H1 (cell line): ENCODE measurements around the gene VIM. TPM values are rescaled to one million over a fixed set of nuclear protein-coding genes. Genes with fewer than 3 reads are reported as not detected.

Experiments
- CTCF ChIA-PET: fragments of 300-600 bp; sonication (Branson Sonifier 250); formaldehyde crosslinking; loops from one replicate; lab custom pipeline; 2021; ENCODE audit not compliant: partially characterized antibody; lab: Charles Lee
- POLR2A ChIA-PET: fragments of 300-600 bp; sonication (Branson Sonifier 250); formaldehyde crosslinking; loops from one replicate; lab custom pipeline; 2021; ENCODE audit warnings: inconsistent platforms; ENCODE audit not compliant: partially characterized antibody; lab: Charles Lee
- DNase-seq, 2 experiments: peaks; one replicate each; pipeline versions ENCODE4 v3.0.0 to v3.0.0-alpha.2; 2010 to 2022; ENCODE audit warnings: low spot score in 2 of 2, low read depth in 1 of 2, mixed read lengths in 1 of 2
- FAIRE-seq: peaks from 2 replicates; lab custom pipeline; 2011; peaks lifted over from hg19 to GRCh38; lab: Jason Lieb, UNC
- H2AFZ ChIP-seq: 2 replicates; pipeline ENCODE4 v1.8.1; 2012; ENCODE audit warnings: low read length, inconsistent platforms
- H2AK5ac ChIP-seq: 2 replicates; pipeline ENCODE4 v1.6.1; 2013; ENCODE audit warnings: low read depth, low read length
- H2BK120ac ChIP-seq: replicated peaks from 2 replicates; pipeline ENCODE3; 2013; ENCODE audit warnings: low read depth, low read length, inconsistent platforms
- H2BK12ac ChIP-seq: 2 replicates; pipeline ENCODE4 v1.6.1; 2013; ENCODE audit warnings: low read depth, low read length
- H2BK15ac ChIP-seq: 2 replicates; pipeline ENCODE4 v1.6.1; 2013; ENCODE audit warnings: low read length
- H2BK20ac ChIP-seq: 2 replicates; pipeline ENCODE4 v1.6.1; 2013; ENCODE audit warnings: low read length
- H2BK5ac ChIP-seq: 2 replicates; pipeline ENCODE4 v1.6.1; 2013; ENCODE audit warnings: low read depth, low read length
- H3K14ac ChIP-seq: 2 replicates; pipeline ENCODE4 v1.6.1; 2013; ENCODE audit warnings: inconsistent platforms; ENCODE audit not compliant: insufficient read length
- H3K18ac ChIP-seq: 2 replicates; pipeline ENCODE4 v1.6.1; 2013; ENCODE audit warnings: low read length; ENCODE audit errors: extremely low read depth
- H3K23ac ChIP-seq: 2 replicates; pipeline ENCODE4 v1.6.1; 2013; ENCODE audit warnings: inconsistent platforms; ENCODE audit not compliant: insufficient read length
- H3K23me2 ChIP-seq: 2 replicates; pipeline ENCODE4 v1.6.1; 2013; ENCODE audit warnings: low read depth, low read length
- H3K27ac ChIP-seq: 2 replicates; pipeline ENCODE4 v1.6.1; 2011; ENCODE audit warnings: low read depth, low read length, inconsistent platforms
- H3K27me3 ChIP-seq, 4 experiments: replicated peaks in 1 of 4; 1 replicate in 1 of 4; 2 replicates in 3 of 4; pipeline versions ENCODE4 v1.6.1 to v1.8.1; 2011 to 2013; ENCODE audit warnings: low read length in 3 of 4, mild to moderate bottlenecking in 3 of 4, inconsistent platforms in 2 of 4, mixed read lengths in 2 of 4, moderate library complexity in 1 of 4; ENCODE audit not compliant: control insufficient read depth in 3 of 4, insufficient read depth in 3 of 4; ENCODE audit errors: extremely low read depth in 1 of 4
- H3K36me3 ChIP-seq, 4 experiments: 2 replicates each; pipeline versions ENCODE4 v1.6.1 to v1.8.1; 2011 to 2013; ENCODE audit warnings: mild to moderate bottlenecking in 4 of 4, low read length in 3 of 4, moderate library complexity in 2 of 4, control low read depth in 1 of 4, inconsistent platforms in 1 of 4; ENCODE audit not compliant: insufficient read depth in 4 of 4, control insufficient read depth in 2 of 4
- H3K4ac ChIP-seq: replicated peaks from 2 replicates; pipeline ENCODE3; 2013; ENCODE audit warnings: low read length, low read depth, mixed read lengths, inconsistent platforms; ENCODE audit not compliant: insufficient read length
- H3K4me1 ChIP-seq, 4 experiments: replicated peaks in 1 of 4; 1 replicate in 1 of 4; 2 replicates in 3 of 4; pipeline versions ENCODE4 v1.6.1 to v1.8.1; 2011 to 2013; ENCODE audit warnings: low read length in 3 of 4, inconsistent platforms in 2 of 4, mixed read lengths in 1 of 4; ENCODE audit not compliant: insufficient read depth in 4 of 4, control insufficient read depth in 3 of 4
- H3K4me2 ChIP-seq, 2 experiments: 2 replicates each; pipeline versions ENCODE4 v1.6.1 to v1.8.1; 2011 to 2013; ENCODE audit warnings: low read depth in 2 of 2, low read length in 2 of 2, control low read depth in 1 of 2, inconsistent platforms in 1 of 2, mild to moderate bottlenecking in 1 of 2; ENCODE audit not compliant: insufficient read depth in 1 of 2
- H3K4me3 ChIP-seq, 4 experiments: fragments of 200-600, 300-600 bp in 1 of 4; sonication (generic), shearing (Covaris generic), sonication (Bioruptor Twin) in 1 of 4; 2 replicates each; pipeline versions ENCODE4 v1.5.1 to v1.8.1; 2011 to 2016; ENCODE audit warnings: low read length in 4 of 4, low read depth in 3 of 4, control low read depth in 2 of 4, inconsistent platforms in 2 of 4, mild to moderate bottlenecking in 2 of 4, mixed read lengths in 1 of 4, moderate library complexity in 1 of 4; ENCODE audit not compliant: insufficient read depth in 2 of 4; ENCODE audit errors: extremely low read depth in 1 of 4
- H3K56ac ChIP-seq: replicated peaks from 2 replicates; pipeline ENCODE3; 2013; ENCODE audit warnings: low read depth, mild to moderate bottlenecking, mixed read lengths, low read length, inconsistent platforms; ENCODE audit not compliant: insufficient read length
- H3K79me1 ChIP-seq: 2 replicates; pipeline ENCODE4 v1.6.1; 2013; ENCODE audit warnings: low read depth, low read length, control low read depth
- H3K79me2 ChIP-seq, 2 experiments: 2 replicates each; pipeline versions ENCODE4 v1.6.1 to v1.8.1; 2012 to 2013; ENCODE audit warnings: low read length in 2 of 2, mild to moderate bottlenecking in 2 of 2, inconsistent platforms in 1 of 2; ENCODE audit not compliant: insufficient read depth in 2 of 2, control insufficient read depth in 1 of 2
- H3K9ac ChIP-seq, 4 experiments: replicated peaks in 1 of 4; 1 replicate in 1 of 4; 2 replicates in 3 of 4; pipeline versions ENCODE4 v1.6.1 to v1.8.1; 2011 to 2013; ENCODE audit warnings: low read depth in 3 of 4, low read length in 3 of 4, control low read depth in 2 of 4, mild to moderate bottlenecking in 2 of 4, moderate library complexity in 2 of 4, inconsistent platforms in 1 of 4; ENCODE audit errors: extremely low read depth in 1 of 4
- H3K9me3 ChIP-seq, 2 experiments: 2 replicates each; pipeline versions ENCODE4 v1.6.1 to v1.8.1; 2012 to 2013; ENCODE audit warnings: mild to moderate bottlenecking in 2 of 2, moderate library complexity in 2 of 2, control low read depth in 1 of 2, inconsistent platforms in 1 of 2, low read depth in 1 of 2, low read length in 1 of 2, mixed read lengths in 1 of 2; ENCODE audit not compliant: insufficient read depth in 2 of 2
- H4K20me1 ChIP-seq, 2 experiments: replicated peaks in 1 of 2; 2 replicates each; pipeline versions ENCODE3 to v1.8.1; 2011 to 2013; ENCODE audit warnings: inconsistent platforms in 2 of 2, low read length in 2 of 2, mild to moderate bottlenecking in 1 of 2; ENCODE audit not compliant: insufficient read depth in 2 of 2, control insufficient read depth in 1 of 2
- H4K5ac ChIP-seq: 2 replicates; pipeline ENCODE4 v1.6.1; 2013; ENCODE audit warnings: low read length, low read depth, mixed read lengths, inconsistent platforms; ENCODE audit not compliant: insufficient read length
- H4K8ac ChIP-seq: 2 replicates; pipeline ENCODE4 v1.8.0; 2013; ENCODE audit warnings: mild to moderate bottlenecking, moderate library complexity, low read length, inconsistent platforms; ENCODE audit not compliant: insufficient read depth; ENCODE audit errors: extremely low read depth
- H4K91ac ChIP-seq: replicated peaks from 2 replicates; pipeline ENCODE3; 2013; ENCODE audit warnings: low read length, mixed read lengths, inconsistent platforms; ENCODE audit not compliant: insufficient read length
- CBX8 ChIP-seq: fragments of 300-800, 300-1000 bp; sonication (generic); IDR thresholded peaks from 2 replicates; pipeline ENCODE4 v1.7.1; 2016; ENCODE audit warnings: low read depth, low read length, borderline replicate concordance
- CEBPB ChIP-seq: IDR thresholded peaks from 2 replicates; pipeline ENCODE4 v1.6.1; 2012; ENCODE audit warnings: low read depth, low read length
- CHD1 ChIP-seq: IDR thresholded peaks from 2 replicates; pipeline ENCODE4 v1.6.1; 2012; ENCODE audit warnings: low read depth, low read length, improper control_type of control experiment
- HDAC6 ChIP-seq: IDR thresholded peaks from one replicate; pipeline ENCODE4 v1.7.1; 2012; ENCODE audit warnings: low read depth, mild to moderate bottlenecking, inconsistent platforms, low read length, moderate library complexity
- KDM4A ChIP-seq: IDR thresholded peaks from one replicate; pipeline ENCODE4 v1.7.1; 2012; ENCODE audit warnings: low read depth, mild to moderate bottlenecking, moderate library complexity, low read length, inconsistent platforms; ENCODE audit not compliant: severe bottlenecking
- PHF8 ChIP-seq: fragments of 200-600 bp; sonication (generic); conservative IDR thresholded peaks from 2 replicates; pipeline ENCODE4 v1.7.1; 2012; ENCODE audit warnings: low read depth, mild to moderate bottlenecking, inconsistent platforms, low read length, moderate library complexity
- POLR2AphosphoS5 ChIP-seq: IDR thresholded peaks from 2 replicates; pipeline ENCODE4 v1.6.1; 2011; ENCODE audit warnings: low read depth, low read length
- RBBP5 ChIP-seq: IDR thresholded peaks from 2 replicates; pipeline ENCODE4 v1.7.1; 2012; ENCODE audit warnings: low read depth, mild to moderate bottlenecking, inconsistent platforms, low read length, moderate library complexity, borderline replicate concordance
- SUZ12 ChIP-seq: fragments of 200-600 bp; sonication (generic); IDR thresholded peaks from 2 replicates; pipeline ENCODE4 v1.6.1; 2012; ENCODE audit warnings: mild to moderate bottlenecking, inconsistent platforms, low read length, moderate library complexity, mixed read lengths
- TEAD4 ChIP-seq: IDR thresholded peaks from 2 replicates; pipeline ENCODE4 v1.6.1; 2012; ENCODE audit warnings: low read depth, low read length, inconsistent platforms, mixed read lengths
- WGBS, 2 experiments: shearing (Covaris generic) in 1 of 2; methylation state at CpG; one replicate each; pipeline versions ENCODE4 v1.1.6 to v1.1.7; 2013 to 2015; ENCODE audit warnings: low lambda C conversion rate in 2 of 2, mixed read lengths in 2 of 2, inconsistent platforms in 1 of 2, low coverage in 1 of 2, missing lambda C conversion rate in 1 of 2; ENCODE audit not compliant: insufficient replicate concordance in 2 of 2, insufficient coverage in 1 of 2, insufficient read length in 1 of 2; ENCODE audit errors: extremely low coverage in 1 of 2, missing lambda C conversion rate in 1 of 2; 5-methylcytosine and 5-hydroxymethylcytosine counted together
- polyA plus RNA-seq, 7 experiments: library from polyadenylated mRNA; depleted of rRNA in 3 of 7; stranded (reverse) in 5 of 7; unstranded in 2 of 7; fragments of >200 nt in 5 of 7; fragments of 200-250 nt in 2 of 7; gene quantifications; 1 replicate in 5 of 7; 2 replicates in 1 of 7; 4 replicates in 1 of 7; pipeline versions ENCODE4 v1.2.1 to v1.2.3, GENCODE V29; 2011 to 2013; ENCODE audit warnings: missing spikeins in 2 of 7, mixed read lengths in 2 of 7
- total RNA-seq: library from RNA; stranded (reverse); fragmentation: NEBNext Ultra II Directional; extraction: Animal tissue kit (Norgen Biotek cat#: 25700); gene quantifications from 2 replicates; pipeline ENCODE4 v1.2.1, GENCODE V29; 2021
- TF ChIP-seq, protein P1 (sequence below): IDR thresholded peaks from 2 replicates; pipeline ENCODE4 v1.6.1; 2011; ENCODE audit warnings: low read depth, mild to moderate bottlenecking, low read length; ENCODE audit not compliant: insufficient read depth

The VIM gene
- total and polyA plus RNA-seq, 2 of the 8 experiments (the other 6 are each of a cell fraction or from before 2014, with no cell fraction given): 347 to 372 TPM

DNA sequence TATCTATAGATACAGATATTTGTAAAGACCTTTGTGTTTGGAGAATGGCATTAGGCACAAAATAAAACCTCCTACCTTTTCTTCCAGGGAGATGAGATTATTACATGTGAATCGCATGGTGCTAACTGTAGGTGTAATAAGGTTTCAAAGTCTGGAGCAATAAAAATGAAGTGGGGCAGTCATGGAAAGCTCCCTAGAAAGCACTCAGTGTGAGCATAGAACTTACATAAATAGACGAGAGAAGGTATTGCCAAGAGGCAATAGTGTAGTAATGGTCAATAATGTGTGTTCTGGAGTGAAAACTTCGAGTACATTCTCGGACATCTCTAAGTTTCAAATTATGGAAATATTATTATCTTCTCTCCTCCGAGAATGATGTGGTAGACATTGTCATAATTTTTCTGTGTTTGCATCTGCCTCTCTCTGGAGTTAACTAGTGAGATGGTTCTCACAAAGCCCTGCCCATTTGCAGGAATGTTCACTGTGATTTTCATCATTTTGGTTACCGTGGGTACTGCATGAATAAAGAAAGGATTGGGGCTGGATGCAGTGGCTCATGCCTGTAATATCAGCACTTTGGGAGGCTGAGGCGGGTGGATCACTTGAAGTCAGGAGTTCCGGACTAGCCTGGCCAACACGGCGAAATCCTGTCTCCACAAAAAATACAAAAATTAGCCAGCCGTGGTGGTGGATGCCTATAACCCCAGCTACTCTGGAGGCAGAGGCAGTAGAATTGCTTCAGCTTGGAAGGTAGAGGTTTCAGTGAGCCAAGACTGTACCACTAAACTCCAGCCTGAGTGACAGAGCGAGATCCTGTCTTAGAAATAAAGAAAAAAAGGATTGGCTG, 10.6 kb downstream of the VIM start:
- no peak overlapping the region for H3K56ac ChIP-seq
- H3K9me3 ChIP-seq: no peaks in the 10 kb centered on the region
- H3K79me2 ChIP-seq: no peaks in the 10 kb centered on the region
- no peaks in the 10 kb centered on the region for H3K27me3 ChIP-seq
- CTCF ChIA-PET: interaction anchor here (0.6 to 1.4 kb wide), 4 partner anchors 9 to 348 kb away, joined by 3 to 5 read pairs (median 3); no protein-coding TSS in a partner anchor
- no peaks in the 10 kb centered on the region for H3K4me1 ChIP-seq
- H3K79me1 ChIP-seq: no peaks in the 10 kb centered on the region
- no peak overlapping the region for H3K27ac ChIP-seq
- no peak overlapping the region for H2AFZ ChIP-seq
- POLR2A ChIA-PET: interaction anchor here (0.8 to 1.9 kb wide), 3 partner anchors 10 to 38 kb away, joined by 3 to 6 read pairs (median 4); partner anchors contain the start of gene VIM
- no peak overlapping the region for H2BK120ac ChIP-seq
- no peak overlapping the region for H3K4ac ChIP-seq
- FAIRE-seq (no peak), DNase-seq (no peak)
- H3K14ac ChIP-seq: no peak overlapping the region
- H4K91ac ChIP-seq: no peak overlapping the region
- H3K18ac ChIP-seq: no peak overlapping the region
- H3K4me2 ChIP-seq: no peak overlapping the region
- H3K9ac ChIP-seq: no peak overlapping the region
- no peak overlapping the region for H2AK5ac ChIP-seq
- no peaks in the 10 kb centered on the region for H3K23me2 ChIP-seq
- no peak overlapping the region for H2BK5ac ChIP-seq
- H2BK15ac ChIP-seq: no peak overlapping the region
- H4K8ac ChIP-seq: no peak overlapping the region
- no peak overlapping the region for H3K4me3 ChIP-seq
- H2BK12ac ChIP-seq: no peak overlapping the region
- peaks cover 3 to 43% (median 36%) of the 10 kb centered on the region in 4 experiments; a peak in 7 of 8 replicates for H3K36me3 ChIP-seq
- no peak overlapping the region for H4K5ac ChIP-seq
- 90% methylated on average over 12 of the region's 12 CpGs; no CpG with 5 or more reads in 1 of the 2 experiments for WGBS, 2 experiments
- H4K20me1 ChIP-seq: no peaks in the 10 kb centered on the region
- no peak overlapping the region for H3K23ac ChIP-seq
- no peak overlapping the region for H2BK20ac ChIP-seq
- TF ChIP-seq CHD1 (no peak), SUZ12 (no peak), KDM4A (no peak), POLR2AphosphoS5 (no peak; the same call in 1 of the 2 replicates), PHF8 (no peak), TEAD4 (no peak), CBX8 (no peak), RBBP5 (no peak), HDAC6 (no peak), CEBPB (no peak)
- TF ChIP-seq, protein P1, sequence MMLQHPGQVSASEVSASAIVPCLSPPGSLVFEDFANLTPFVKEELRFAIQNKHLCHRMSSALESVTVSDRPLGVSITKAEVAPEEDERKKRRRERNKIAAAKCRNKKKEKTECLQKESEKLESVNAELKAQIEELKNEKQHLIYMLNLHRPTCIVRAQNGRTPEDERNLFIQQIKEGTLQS: no peak
